Neural progenitor cell (in vitro differentiated cells): ENCODE results near the gene FGD6. TPM values are rescaled to one million over a fixed set of nuclear protein-coding genes. Genes with fewer than 3 reads are reported as not detected.
A peak's percentile ranks its signal among the peaks of the same experiment; 100 is the strongest.

ENCODE experiments used
- DNase-seq: peaks from one replicate; pipeline ENCODE4 v3.0.0-alpha.2; 2016; ENCODE audit warnings: low spot score
- H2AFZ ChIP-seq: fragments of 200-600 bp; sonication (generic); replicated peaks from 2 replicates; pipeline ENCODE4 v1.6.1; 2016; ENCODE audit warnings: antibody characterized with exemption
- H3F3A ChIP-seq: fragments of 200-600 bp; sonication (generic); 2 replicates; pipeline ENCODE4 v1.6.1; 2016; ENCODE audit warnings: antibody characterized with exemption, low read depth
- H3K27ac ChIP-seq: fragments of 200-600 bp; sonication (generic); 2 replicates; pipeline ENCODE4 v1.5.1; 2016; ENCODE audit warnings: mild to moderate bottlenecking
- H3K27me3 ChIP-seq: fragments of 200-600 bp; sonication (generic); 2 replicates; pipeline ENCODE4 v1.6.1; 2016; ENCODE audit warnings: mild to moderate bottlenecking, moderate library complexity
- H3K36me3 ChIP-seq: fragments of 200-600 bp; sonication (generic); 2 replicates; pipeline ENCODE4 v1.5.1; 2016
- H3K4me1 ChIP-seq: fragments of 200-600 bp; sonication (generic); 2 replicates; pipeline ENCODE4 v1.6.1; 2016; ENCODE audit warnings: mixed run types
- H3K4me2 ChIP-seq: fragments of 200-600 bp; sonication (generic); 2 replicates; pipeline ENCODE4 v1.6.1; 2016
- H3K4me3 ChIP-seq: fragments of 200-600 bp; sonication (generic); 2 replicates; pipeline ENCODE4 v1.5.1; 2016
- H3K79me2 ChIP-seq: fragments of 200-600 bp; sonication (generic); 2 replicates; pipeline ENCODE4 v1.6.1; 2016; ENCODE audit warnings: low read depth
- H3K9ac ChIP-seq: fragments of 200-600 bp; sonication (generic); 2 replicates; pipeline ENCODE4 v1.6.1; 2016
- H3K9me3 ChIP-seq: fragments of 200-600 bp; sonication (generic); 2 replicates; pipeline ENCODE4 v1.5.1; 2016; ENCODE audit warnings: low read depth
- H4K20me1 ChIP-seq: fragments of 200-600 bp; sonication (generic); 2 replicates; pipeline ENCODE4 v1.6.1; 2016; ENCODE audit warnings: low read depth
- H3K27ac Mint-ChIP-seq: 3 replicates; pipeline ENCODE4 v1.8.0; 2021; ENCODE audit warnings: mixed read lengths
- H3K27me3 Mint-ChIP-seq: 2 replicates; pipeline ENCODE4 v1.8.0; 2022; ENCODE audit warnings: low read depth, mild to moderate bottlenecking, inconsistent platforms, moderate library complexity, mixed read lengths; ENCODE audit not compliant: insufficient read depth
- H3K36me3 Mint-ChIP-seq: 3 replicates; pipeline ENCODE4 v1.8.0; 2021; ENCODE audit warnings: mixed read lengths
- H3K4me1 Mint-ChIP-seq: 3 replicates; pipeline ENCODE4 v1.8.0; 2021; ENCODE audit warnings: mixed read lengths
- H3K4me3 Mint-ChIP-seq: 3 replicates; pipeline ENCODE4 v1.8.0; 2021; ENCODE audit warnings: mild to moderate bottlenecking, moderate library complexity, mixed read lengths
- H3K9me3 Mint-ChIP-seq: 3 replicates; pipeline ENCODE4 v1.8.0; 2020; ENCODE audit warnings: mixed read lengths
- EZH2 ChIP-seq: fragments of 200-600 bp; sonication (generic); IDR thresholded peaks from 2 replicates; pipeline ENCODE4 v1.6.1; 2017; ENCODE audit warnings: antibody characterized with exemption, mild to moderate bottlenecking, moderate library complexity
- EZH2phosphoT487 ChIP-seq: fragments of 200-600 bp; sonication (generic); IDR thresholded peaks from 2 replicates; pipeline ENCODE4 v1.6.1; 2017; ENCODE audit warnings: antibody characterized with exemption
- total RNA-seq: library from RNA; depleted of rRNA; stranded (reverse); fragments of >200 nt; gene quantifications from 2 replicates; pipeline ENCODE4 v1.2.3, GENCODE V29; 2015; ENCODE audit warnings: low replicate concordance
- TF ChIP-seq, protein P1 (sequence below): fragments of 200-600 bp; sonication (generic); IDR thresholded peaks from 2 replicates; pipeline ENCODE4 v1.5.1; 2017; ENCODE audit warnings: antibody characterized with exemption, mild to moderate bottlenecking

The FGD6 gene
- total RNA-seq, 1 donor from 2014 or later, result 32.0 TPM

- H3K4me3 Mint-ChIP-seq, result no peak overlapping the region
Observed at GRCh38 chr12:95202691-95203486, 14.4 kb downstream of the FGD6 start.

GRCh38 chr12:95201056-95201670, 16.1 kb downstream of the FGD6 start:
- peaks cover 17% of the 10 kb centered on the region for H3F3A ChIP-seq
- Mint-ChIP-seq H3K9me3 (no peaks in the 10 kb centered on the region), H3K27ac (no peak overlapping the region), H3K4me1 (peaks cover 33% of the 10 kb centered on the region), H3K4me3 (no peak overlapping the region), H3K36me3 (peaks cover 4% of the 10 kb centered on the region), H3K27me3 (peaks cover 2% of the 10 kb centered on the region)
- H3K4me2 ChIP-seq, result no peak overlapping the region
- H3K4me3 ChIP-seq, result no peak overlapping the region
- H3K36me3 ChIP-seq, result no peaks in the 10 kb centered on the region
- no peak overlapping the region for H3K27ac ChIP-seq
- no peak for DNase-seq
- no peak overlapping the region for H2AFZ ChIP-seq
- H3K9me3 ChIP-seq, result no peaks in the 10 kb centered on the region
- H4K20me1 ChIP-seq, result peaks cover 12% of the 10 kb centered on the region
- no peaks in the 10 kb centered on the region for H3K27me3 ChIP-seq
- TF ChIP-seq EZH2phosphoT487 (no peak), EZH2 (no peak)
- TF ChIP-seq, protein P1, sequence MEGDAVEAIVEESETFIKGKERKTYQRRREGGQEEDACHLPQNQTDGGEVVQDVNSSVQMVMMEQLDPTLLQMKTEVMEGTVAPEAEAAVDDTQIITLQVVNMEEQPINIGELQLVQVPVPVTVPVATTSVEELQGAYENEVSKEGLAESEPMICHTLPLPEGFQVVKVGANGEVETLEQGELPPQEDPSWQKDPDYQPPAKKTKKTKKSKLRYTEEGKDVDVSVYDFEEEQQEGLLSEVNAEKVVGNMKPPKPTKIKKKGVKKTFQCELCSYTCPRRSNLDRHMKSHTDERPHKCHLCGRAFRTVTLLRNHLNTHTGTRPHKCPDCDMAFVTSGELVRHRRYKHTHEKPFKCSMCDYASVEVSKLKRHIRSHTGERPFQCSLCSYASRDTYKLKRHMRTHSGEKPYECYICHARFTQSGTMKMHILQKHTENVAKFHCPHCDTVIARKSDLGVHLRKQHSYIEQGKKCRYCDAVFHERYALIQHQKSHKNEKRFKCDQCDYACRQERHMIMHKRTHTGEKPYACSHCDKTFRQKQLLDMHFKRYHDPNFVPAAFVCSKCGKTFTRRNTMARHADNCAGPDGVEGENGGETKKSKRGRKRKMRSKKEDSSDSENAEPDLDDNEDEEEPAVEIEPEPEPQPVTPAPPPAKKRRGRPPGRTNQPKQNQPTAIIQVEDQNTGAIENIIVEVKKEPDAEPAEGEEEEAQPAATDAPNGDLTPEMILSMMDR, result no peak
- H3K9ac ChIP-seq, result no peak overlapping the region
- H3K4me1 ChIP-seq, result peaks cover 32% of the 10 kb centered on the region
- peaks cover 95% of the 10 kb centered on the region for H3K79me2 ChIP-seq

More at GRCh38 chr12:95202691-95203486, 14.4 kb downstream of the FGD6 start:
- H3K9me3 Mint-ChIP-seq, result no peaks in the 10 kb centered on the region
- peaks cover 95% of the 10 kb centered on the region for H3K79me2 ChIP-seq
- peaks cover 14% of the 10 kb centered on the region for H4K20me1 ChIP-seq
- no peak overlapping the region for H3K27ac Mint-ChIP-seq
- H3K9me3 ChIP-seq, result no peaks in the 10 kb centered on the region
- H3K36me3 Mint-ChIP-seq, result peaks cover 10% of the 10 kb centered on the region
- no peak for DNase-seq
- peaks cover 33% of the 10 kb centered on the region for H3K4me1 ChIP-seq
- H3K4me1 Mint-ChIP-seq, result peaks cover 40% of the 10 kb centered on the region
- no peak overlapping the region for H3K4me3 ChIP-seq
- H3F3A ChIP-seq, result peaks cover 26% of the 10 kb centered on the region
- no peaks in the 10 kb centered on the region for H3K36me3 ChIP-seq
- H3K27ac ChIP-seq, result no peak overlapping the region
- peak overlapping the region; percentile 3 for H3K4me2 ChIP-seq
- H2AFZ ChIP-seq, result no peak overlapping the region
- TF ChIP-seq EZH2 (no peak), EZH2phosphoT487 (no peak)
- TF ChIP-seq, protein P1, result no peak
- no peaks in the 10 kb centered on the region for H3K27me3 Mint-ChIP-seq
- H3K27me3 ChIP-seq, result no peaks in the 10 kb centered on the region
- no peak overlapping the region for H3K9ac ChIP-seq

DNA sequence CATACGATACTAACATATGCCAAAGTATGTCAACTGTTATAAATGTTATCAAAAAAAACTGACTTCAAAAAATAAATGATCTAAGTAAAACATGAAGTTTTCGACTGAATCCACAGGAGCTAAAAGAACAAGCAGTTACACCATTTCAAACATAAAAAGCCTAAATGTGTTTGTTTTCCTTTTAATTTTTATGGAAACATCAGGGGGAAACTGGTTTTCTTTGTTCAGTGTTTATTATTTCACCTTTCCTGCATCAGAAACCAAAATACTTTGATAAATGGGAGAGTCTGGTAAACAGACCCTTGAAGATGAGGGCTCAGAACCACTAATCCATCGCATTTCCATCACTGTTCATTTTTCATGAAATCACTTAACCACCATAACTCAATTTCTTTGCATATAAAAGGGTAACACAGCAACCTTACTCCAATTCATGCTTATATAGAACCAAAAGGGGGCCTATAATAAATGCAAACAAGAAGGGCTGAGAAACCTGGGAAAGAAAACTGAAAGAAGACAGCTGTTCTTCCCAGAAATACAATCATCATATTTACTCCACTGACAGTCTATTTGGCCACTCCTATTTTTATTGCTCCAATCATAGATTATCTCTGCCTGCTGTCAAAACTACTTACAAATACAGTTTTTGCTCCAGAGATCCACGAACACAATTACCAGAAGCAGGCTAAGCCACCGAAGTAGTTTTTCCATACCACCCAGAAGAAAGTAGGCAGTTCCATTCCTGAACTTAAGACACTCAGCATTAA, 17.0 kb downstream of the FGD6 start:
- no peak for DNase-seq
- Mint-ChIP-seq H3K36me3 (peaks cover 4% of the 10 kb centered on the region), H3K27ac (no peak overlapping the region), H3K27me3 (peaks cover 2% of the 10 kb centered on the region), H3K4me1 (peaks cover 24% of the 10 kb centered on the region), H3K9me3 (no peaks in the 10 kb centered on the region), H3K4me3 (no peak overlapping the region)
- Histone ChIP-seq H3K4me1 (peaks cover 24% of the 10 kb centered on the region), H3K27me3 (no peaks in the 10 kb centered on the region), H3F3A (peaks cover 9% of the 10 kb centered on the region), H2AFZ (no peak overlapping the region), H4K20me1 (peaks cover 4% of the 10 kb centered on the region), H3K4me3 (no peak overlapping the region), H3K4me2 (no peak overlapping the region), H3K27ac (no peak overlapping the region), H3K36me3 (no peaks in the 10 kb centered on the region), H3K9me3 (no peaks in the 10 kb centered on the region), H3K9ac (no peak overlapping the region), H3K79me2 (peaks cover 91% of the 10 kb centered on the region)
- TF ChIP-seq EZH2phosphoT487 (no peak), EZH2 (no peak)
- TF ChIP-seq, protein P1, result no peak
